Myocyte (in vitro differentiated cells): ENCODE results near the gene MYLK4. TPM values are rescaled to one million over a fixed set of nuclear protein-coding genes. Genes with fewer than 3 reads are reported as not detected.

Experiments
- DNase-seq: peaks from one replicate; pipeline ENCODE4 v3.0.0-alpha.2; 2012; ENCODE audit warnings: low read depth
- total RNA-seq: library from RNA; depleted of rRNA; stranded (reverse); fragments of >200 nt; gene quantifications from 2 replicates; pipeline ENCODE4 v1.2.3, GENCODE V29; 2014

The MYLK4 gene
- total RNA-seq, 1 donor from 2014 or later: 9.4 TPM

DNA sequence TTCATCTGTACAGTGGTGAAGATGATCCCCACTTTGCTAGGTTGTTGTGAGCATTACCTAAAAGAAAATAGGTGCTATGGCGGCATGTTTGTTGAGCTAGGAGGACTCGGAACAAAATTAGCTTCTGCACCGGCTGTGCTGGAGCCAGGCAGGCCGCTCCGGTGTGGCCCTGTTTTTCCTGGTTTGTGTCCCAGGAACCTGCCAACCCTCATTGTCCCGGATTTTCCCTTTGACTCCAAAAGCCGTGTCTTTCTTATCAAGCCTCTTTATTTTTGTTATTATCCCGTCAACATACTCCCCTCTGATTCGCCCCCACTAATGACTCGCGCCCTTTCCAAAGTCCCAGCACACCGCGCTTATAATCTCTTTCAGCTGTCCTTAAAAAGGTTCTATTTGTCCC, 117.0 kb downstream of the MYLK4 start:
- no peak for DNase-seq

DNA sequence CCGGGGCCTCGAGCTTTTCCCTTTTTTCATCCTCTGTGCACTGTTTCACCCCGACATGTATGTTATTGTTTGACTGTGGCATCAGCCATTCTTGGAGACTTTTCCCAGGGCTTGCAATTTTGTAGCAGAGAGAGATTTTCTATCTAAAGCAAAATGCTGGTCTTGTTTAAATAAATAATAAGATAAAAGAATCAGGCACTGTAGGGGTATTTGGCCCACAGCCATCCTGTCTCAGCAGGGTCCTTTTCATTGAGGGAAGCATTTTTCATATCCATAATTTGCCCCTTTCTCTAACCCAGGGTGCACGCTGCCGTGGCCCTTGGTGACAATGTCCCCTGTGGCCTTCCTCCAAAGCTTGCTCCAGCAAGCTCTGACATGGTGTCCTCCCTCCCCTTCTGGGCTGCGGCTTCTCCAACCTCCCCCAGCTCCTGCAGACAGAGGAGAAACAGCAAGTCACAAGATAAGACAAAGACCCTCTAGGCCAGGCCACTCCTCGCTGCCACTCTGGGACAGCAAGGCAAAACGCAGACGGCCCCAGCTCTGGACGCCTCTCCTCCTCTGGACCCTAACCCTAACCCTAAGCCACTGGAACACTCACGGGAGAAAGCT, 117.6 kb downstream of the MYLK4 start:
- DNase-seq: no peak

DNA sequence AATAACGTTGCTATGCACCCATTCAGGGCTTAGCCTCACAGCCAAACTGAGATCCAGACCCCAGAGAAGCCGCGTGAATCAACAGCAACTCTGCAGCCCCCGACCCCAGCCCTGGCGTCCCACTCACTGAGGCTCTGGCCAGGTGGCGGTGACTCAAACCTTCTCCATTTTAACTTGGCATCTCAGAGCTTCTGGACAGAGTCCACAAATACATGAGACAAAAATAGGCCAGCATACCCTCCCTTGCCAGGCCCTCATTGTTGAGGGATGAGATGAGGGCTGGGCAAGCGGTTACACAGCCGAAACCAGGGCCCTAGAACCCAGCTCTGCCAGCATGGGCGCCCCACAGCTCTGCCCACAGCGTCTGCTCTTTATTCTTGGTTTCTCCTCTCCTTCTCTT, 118.4 kb downstream of the MYLK4 start:
- peak; percentile 94 for DNase-seq

DNA sequence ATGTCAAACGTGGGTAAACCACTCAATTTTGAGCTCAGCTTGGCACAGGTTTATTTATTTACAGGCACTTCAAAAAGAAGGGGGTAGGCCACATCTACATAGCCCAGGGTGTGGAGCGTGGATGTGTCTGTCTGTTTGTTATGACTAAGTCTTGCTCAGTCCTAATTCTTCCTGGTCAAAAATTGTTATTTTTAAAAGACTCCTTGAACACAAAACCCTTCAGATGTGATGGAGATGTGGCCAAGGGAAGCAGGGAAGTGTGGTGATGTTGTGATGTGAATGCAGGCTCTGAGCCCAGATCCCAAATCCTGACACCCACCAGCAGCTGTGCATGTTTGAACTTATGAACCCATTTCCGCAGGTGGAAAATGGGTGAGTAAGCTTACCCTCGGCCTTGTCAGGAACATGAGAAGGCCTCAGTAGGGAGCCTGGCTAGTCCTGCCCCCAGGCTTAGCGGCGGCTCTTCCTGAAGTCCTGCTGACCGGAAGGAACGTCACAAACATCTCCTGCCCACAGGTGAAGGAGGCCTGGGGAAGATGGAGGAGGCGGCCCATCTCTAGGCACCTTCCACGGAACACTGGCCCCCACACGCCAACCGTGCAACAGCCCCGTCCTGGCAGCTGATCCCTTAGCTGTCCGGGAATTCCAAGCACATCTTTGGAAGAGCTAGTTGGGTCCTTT, 119.7 kb downstream of the MYLK4 start:
- DNase-seq: peak; percentile 54

DNA sequence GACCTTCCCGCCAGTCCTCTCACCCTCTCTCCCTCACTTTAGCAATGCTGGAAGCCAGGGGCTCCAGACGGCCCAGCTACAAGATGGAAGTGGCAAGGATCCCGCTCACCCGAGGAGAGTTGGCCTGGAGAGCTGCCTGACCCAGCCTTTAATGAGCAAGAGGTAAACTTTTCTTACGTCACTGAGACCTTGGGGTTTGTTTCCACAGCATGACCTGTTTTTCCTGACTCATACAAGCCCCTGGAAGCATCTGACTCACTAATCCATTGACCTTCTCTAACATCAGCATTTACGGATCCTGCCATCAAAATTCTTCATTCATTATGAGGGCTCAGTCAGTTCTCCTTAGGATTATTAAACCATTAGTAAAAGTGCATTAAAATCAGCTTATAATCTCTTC, 120.4 kb downstream of the MYLK4 start:
- no peak for DNase-seq

DNA sequence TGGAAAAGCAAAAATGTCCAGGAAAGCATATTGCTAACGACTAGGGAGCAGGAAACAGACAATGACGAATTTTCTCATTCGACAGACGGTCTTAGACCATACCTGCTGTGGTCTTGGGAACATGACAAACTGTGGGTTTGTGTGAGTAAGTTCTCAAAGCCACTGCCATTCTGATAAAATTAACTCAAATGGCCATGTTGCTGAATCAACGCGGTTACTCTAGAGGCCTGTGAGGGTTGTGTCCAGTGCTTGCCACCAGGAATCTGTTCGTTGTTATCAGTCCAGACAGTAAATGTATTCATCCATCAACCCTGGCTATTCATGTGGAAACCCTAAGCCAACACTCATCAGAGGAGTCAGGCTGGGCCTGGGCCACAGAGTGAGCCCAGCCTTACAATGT, 124.3 kb downstream of the MYLK4 start:
- peak; percentile 17 for DNase-seq

DNA sequence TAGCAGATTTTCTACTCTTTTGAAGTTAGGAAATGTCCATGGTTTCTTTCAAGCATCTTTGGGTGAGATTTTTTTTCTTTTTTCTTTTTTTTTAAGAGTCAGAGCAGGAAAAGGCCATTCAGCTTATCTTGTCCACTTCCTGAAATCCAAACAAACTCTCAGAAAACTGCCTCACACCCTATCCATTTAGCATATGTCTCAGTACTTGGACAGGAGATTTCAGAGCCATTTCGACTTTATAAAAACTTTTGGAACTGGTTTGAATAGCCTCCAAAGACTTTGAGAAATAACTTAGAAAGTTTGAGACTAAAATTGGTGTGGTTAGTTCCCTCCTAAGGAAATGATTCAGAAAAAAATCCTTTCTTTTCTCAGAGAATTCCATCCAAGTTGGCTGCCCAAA, 125.1 kb downstream of the MYLK4 start:
- DNase-seq: no peak

DNA sequence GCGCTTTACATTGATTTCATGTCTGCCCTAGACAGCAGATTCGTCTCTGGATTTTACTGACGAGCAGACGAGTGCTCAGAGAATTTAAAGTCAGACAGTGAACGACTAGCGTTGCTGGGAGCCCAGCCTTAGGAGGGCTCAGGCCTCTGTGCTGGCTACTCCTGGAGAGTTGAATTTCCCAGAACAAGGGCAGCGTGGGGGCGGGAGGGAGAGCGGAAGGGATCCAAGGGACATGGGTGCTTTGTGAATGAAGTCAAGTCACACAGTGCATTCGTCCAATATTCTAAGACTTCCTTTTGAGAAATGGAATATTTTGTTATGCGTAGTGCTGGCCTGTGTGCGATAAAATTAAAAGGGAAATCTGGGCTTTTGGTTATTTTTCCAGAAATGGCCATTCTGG, 126.5 kb downstream of the MYLK4 start:
- DNase-seq: no peak

DNA sequence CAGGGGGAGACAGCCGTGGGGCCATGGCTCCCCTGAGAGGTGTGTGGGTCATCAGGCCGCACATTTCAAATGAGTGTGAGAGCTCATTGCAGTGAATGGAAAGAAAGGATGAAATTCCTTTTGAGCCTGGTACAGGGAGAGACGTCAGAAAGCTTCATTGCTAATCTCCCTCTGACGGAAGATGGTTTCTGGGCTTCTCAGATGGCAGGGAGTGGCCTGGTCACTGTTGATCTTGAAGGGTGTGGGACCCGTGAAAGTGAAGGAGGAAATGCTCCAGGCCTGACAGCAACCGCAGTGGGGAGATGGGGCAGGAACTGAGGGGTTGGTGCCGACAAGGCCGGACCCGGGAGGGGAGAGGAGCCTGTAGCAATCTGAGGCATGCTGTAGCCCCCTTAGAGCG, 127.4 kb downstream of the MYLK4 start:
- no peak for DNase-seq

DNA sequence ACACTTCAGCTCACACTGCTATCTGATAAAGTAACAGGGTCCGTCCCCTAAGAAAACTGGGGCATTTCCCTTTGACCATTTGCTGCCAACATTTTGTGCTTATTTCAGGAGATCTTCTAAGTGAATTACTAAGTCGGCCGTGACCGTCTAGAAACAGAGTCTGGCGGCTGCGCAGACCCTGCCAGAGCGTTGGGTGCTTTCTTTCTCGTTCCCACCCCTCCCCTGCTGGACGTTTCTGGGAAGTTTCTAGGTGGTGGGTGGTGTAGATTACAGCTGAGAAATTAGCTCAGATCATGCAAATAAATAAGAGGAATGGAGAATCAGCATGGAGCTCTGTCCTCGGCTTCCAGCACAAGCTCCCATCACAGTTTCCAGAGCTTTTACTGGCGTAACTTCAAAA, 128.1 kb downstream of the MYLK4 start:
- DNase-seq: no peak

DNA sequence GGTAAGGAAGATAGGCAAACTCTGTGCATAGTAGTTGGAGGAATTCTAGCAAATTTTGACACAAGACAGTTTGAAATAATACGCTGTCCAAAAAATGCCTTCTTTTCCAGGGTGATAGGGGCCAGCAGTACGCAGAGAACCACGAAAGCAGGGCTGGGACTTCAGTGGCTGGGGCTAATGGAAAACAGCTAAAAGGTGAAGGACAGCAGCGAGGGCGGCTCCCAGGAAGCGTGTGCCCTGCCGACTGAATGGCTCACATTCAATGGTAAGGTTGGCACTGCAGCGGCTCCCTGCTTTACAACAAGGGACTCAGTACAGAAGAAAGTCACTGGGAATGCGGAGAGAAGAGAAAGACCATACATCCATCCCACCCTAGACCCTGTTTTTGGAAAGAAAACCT, 131.1 kb downstream of the MYLK4 start:
- no peak for DNase-seq

DNA sequence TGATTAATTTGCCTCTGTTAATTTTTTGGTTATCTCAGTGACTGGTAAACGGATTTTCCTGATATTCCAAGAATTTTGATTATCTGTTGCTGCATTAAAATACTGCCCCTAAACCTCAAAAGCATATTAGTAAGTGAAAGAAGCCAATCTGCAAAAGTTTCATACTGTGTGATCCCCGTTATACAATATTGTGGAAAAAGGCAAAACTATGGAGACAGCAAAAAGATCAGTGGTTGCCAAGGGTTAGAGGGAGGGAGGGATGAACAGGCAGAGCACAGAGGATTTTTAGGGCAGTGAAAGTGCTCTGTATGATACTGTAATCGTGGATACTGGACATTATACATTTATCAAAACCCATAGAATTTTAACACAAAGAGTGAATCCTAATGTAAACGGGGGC, 133.0 kb downstream of the MYLK4 start:
- no peak for DNase-seq

DNA sequence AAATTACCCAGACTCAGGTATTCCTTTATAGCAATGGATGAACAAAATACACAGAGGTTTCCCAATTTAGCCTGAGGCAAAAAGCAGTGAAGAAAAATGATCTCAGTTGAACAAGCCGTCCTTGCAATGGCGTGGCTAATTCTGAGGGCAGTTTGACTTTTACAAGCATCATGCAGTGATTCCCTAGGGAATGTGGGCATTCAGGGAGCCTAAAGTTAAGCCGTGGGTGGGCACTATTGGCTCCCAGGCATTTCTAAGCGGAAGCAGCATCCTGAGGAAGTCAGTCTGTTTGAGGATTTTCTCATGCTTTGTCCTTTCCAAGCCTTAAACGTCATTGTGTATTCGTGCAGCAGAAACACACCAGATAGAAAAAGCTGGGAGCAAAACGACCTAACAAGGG, 133.9 kb downstream of the MYLK4 start:
- DNase-seq: no peak

DNA sequence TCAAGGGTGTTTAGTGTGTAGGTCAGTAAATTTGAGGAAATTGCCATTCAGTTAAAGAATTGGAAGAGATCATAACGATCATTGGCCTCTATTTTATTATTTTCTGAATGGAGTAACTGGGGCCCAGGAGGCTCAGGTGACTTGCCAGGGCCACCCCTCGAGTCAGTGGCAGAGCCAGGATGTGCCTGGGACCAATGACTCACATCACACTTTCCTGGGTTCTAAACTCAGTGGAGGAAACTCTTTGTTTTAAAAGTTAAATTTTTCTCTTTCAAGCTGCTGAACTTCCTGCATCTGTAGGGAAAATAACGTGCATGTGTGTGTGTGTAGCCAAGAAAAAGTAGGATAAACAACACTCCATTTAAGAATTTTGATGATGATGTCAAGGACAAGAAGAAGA, 135.5 kb downstream of the MYLK4 start:
- DNase-seq: no peak

DNA sequence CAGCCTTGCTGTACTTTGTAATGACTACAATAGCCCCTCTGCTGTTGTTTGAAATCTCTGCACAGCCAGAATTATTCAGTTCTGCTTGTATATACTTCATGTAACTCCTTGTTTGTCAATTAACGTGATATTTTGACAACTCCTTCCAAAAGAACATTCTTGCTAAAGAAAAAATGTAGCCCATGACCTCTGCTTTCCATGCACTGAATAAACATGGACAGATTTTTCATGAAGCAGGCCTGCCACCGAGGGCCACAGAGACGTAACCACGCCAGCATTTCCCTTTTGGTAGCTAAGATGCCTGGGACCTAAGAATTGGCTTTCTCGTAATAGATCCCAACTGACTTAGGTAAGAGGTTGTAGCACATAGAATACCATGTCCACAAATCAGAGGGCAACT, 135.9 kb downstream of the MYLK4 start:
- DNase-seq: no peak

DNA sequence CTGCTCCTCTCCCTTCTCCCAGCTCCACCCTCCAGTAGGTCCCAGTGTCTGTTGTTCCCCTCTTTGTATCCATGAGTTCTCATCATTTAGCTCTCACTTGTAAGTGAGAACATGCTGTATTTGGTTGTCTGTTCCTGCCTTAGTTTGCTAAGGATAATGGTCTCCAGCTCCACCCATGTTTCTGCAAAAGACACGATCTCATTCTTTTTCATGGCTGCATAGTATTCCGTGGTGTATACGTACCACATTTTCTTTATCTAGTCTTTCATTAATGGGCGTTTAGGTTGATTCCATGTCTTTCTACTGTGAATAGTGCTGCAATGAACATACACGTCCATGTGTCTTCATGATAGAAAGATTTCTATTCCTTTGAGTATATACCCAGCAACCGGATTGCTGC, 136.6 kb downstream of the MYLK4 start:
- no peak for DNase-seq

Other genes with a start within 250 kb of the MYLK4 start
- gene WRNIP1, start 14.5 kb upstream of the MYLK4 start, total RNA-seq: 105 and 133 TPM in 2 replicates
- gene SERPINB1, start 90.9 kb upstream of the MYLK4 start, total RNA-seq: 19.3 and 33.5 TPM in 2 replicates
- gene SERPINB9, start 152.4 kb upstream of the MYLK4 start, total RNA-seq: 3.8 and 4.3 TPM in 2 replicates
- gene SERPINB6, start 220.6 kb upstream of the MYLK4 start, total RNA-seq: 128 and 137 TPM in 2 replicates
- gene NQO2, start 249.0 kb upstream of the MYLK4 start, total RNA-seq: 25.8 and 26.3 TPM in 2 replicates